ENCODE data around the gene CNIH2.
"Not testable (repeated sequence)": the region's sequence is repeated elsewhere in the genome, so short reads cannot be mapped to it uniquely, and the experiment has no call there.

The CNIH2 gene

GRCh38 chr11:66259956-66260355, 18.0 kb upstream of the CNIH2 start:
- FAIRE-seq: no peak

- no peak for FAIRE-seq
These were observed 16.4 kb upstream of the CNIH2 start for GRCh38 chr11:66261578-66261977.

- FAIRE-seq: no peak
These were observed 15.8 kb upstream of the CNIH2 start for GRCh38 chr11:66262191-66262590.

- FAIRE-seq: no peak
These were observed 15.3 kb upstream of the CNIH2 start for GRCh38 chr11:66262696-66263095.

- FAIRE-seq: no peak
These were observed 14.7 kb upstream of the CNIH2 start for GRCh38 chr11:66263231-66263630.

- no peak for FAIRE-seq
These were observed 14.2 kb upstream of the CNIH2 start for GRCh38 chr11:66263785-66264184.

GRCh38 chr11:66264383-66264782, 13.6 kb upstream of the CNIH2 start:
- no peak for FAIRE-seq

- no peak for FAIRE-seq
These were observed 13.1 kb upstream of the CNIH2 start for GRCh38 chr11:66264914-66265313.

GRCh38 chr11:66265531-66266377, 12.2 kb upstream of the CNIH2 start:
- FAIRE-seq: no peak

GRCh38 chr11:66266378-66267038, 11.5 kb upstream of the CNIH2 start:
- FAIRE-seq: no peak

- FAIRE-seq: no peak
These were observed 11.0 kb upstream of the CNIH2 start for GRCh38 chr11:66267039-66267378.

- no peak for FAIRE-seq
These were observed 10.4 kb upstream of the CNIH2 start for GRCh38 chr11:66267379-66268243.

- peak; percentile 81 for FAIRE-seq
These were observed 9.6 kb upstream of the CNIH2 start, which contains the start of gene RAB1B for GRCh38 chr11:66268244-66268951. TSS of gene RAB1B (plus strand) at chr11:66268639. CDS start at chr11:66268680, 41 bp downstream.

- FAIRE-seq: no peak
These were observed 8.7 kb upstream of the CNIH2 start for GRCh38 chr11:66268952-66269905.

- no peak for FAIRE-seq
These were observed 6.2 kb upstream of the CNIH2 start for GRCh38 chr11:66271816-66272215.

GRCh38 chr11:66272596-66272995, 5.4 kb upstream of the CNIH2 start:
- FAIRE-seq: no peak

GRCh38 chr11:66274219-66274618, 3.8 kb upstream of the CNIH2 start:
- no peak for FAIRE-seq

- FAIRE-seq: no peak
These were observed 2.6 kb upstream of the CNIH2 start for GRCh38 chr11:66275396-66275795.

GRCh38 chr11:66275984-66276612, 1.9 kb upstream of the CNIH2 start:
- no peak for FAIRE-seq

GRCh38 chr11:66276619-66277018, 1.4 kb upstream of the CNIH2 start:
- not testable (repeated sequence) for FAIRE-seq

GRCh38 chr11:66277064-66277463, 911 bp upstream of the CNIH2 start:
- FAIRE-seq: not testable (repeated sequence)

All from islet of Langerhans (tissue), 1 donor.